IMR-90 (cell line): Measurements from ENCODE around the gene MTHFS. TPM values are rescaled to one million over a fixed set of nuclear protein-coding genes. Genes with fewer than 3 reads are reported as not detected.

Source experiments
- ATAC-seq: fragments of 200-7000 bp; cut with Tn5 transposase; 2 replicates; pipeline ENCODE4 v1.9.1; 2020; ENCODE audit warnings: low read depth, mild to moderate bottlenecking, moderate library complexity
- BruUV-seq: library from RNA; stranded (reverse); fragments of 400-500 nt; replicated peaks from 2 replicates; lab custom pipeline; 2021; lab: Mats Ljungman, UMichigan
- CTCF ChIA-PET: fragments of 300-600 bp; formaldehyde crosslinking; extraction: SDS; loops from one replicate; lab custom pipeline; 2021; ENCODE audit warnings: antibody characterized with exemption; lab: Yijun Ruan, JAX
- POLR2A ChIA-PET: fragments of 300-600 bp; sonication (Branson Sonifier 250); formaldehyde crosslinking; loops from one replicate; lab custom pipeline; 2022; ENCODE audit warnings: antibody characterized with exemption; ENCODE audit not compliant: unreplicated experiment; lab: Charles Lee
- DNase-seq: peaks from one replicate; pipeline ENCODE4 v3.0.0; 2013
- H2AFZ ChIP-seq: replicated peaks from 2 replicates; pipeline ENCODE3; 2013; ENCODE audit warnings: low read length, mild to moderate bottlenecking; ENCODE audit not compliant: poor library complexity
- H2AK5ac ChIP-seq: 2 replicates; pipeline ENCODE4 v1.6.1; 2013; ENCODE audit warnings: low read depth, low read length, inconsistent platforms
- H2AK9ac ChIP-seq: replicated peaks from 2 replicates; pipeline ENCODE3; 2013; ENCODE audit warnings: mild to moderate bottlenecking, low read depth, low read length, moderate library complexity; ENCODE audit not compliant: poor library complexity
- H2BK120ac ChIP-seq: 2 replicates; pipeline ENCODE4 v1.6.1; 2013; ENCODE audit warnings: low read depth, low read length, inconsistent platforms
- H2BK15ac ChIP-seq: 3 replicates; pipeline ENCODE4 v1.6.1; 2013; ENCODE audit warnings: low read depth, low read length, inconsistent platforms
- H2BK20ac ChIP-seq: 2 replicates; pipeline ENCODE4 v1.6.1; 2013; ENCODE audit warnings: low read depth, mild to moderate bottlenecking, inconsistent platforms, low read length, moderate library complexity
- H2BK5ac ChIP-seq: 2 replicates; pipeline ENCODE4 v1.6.1; 2013; ENCODE audit warnings: mild to moderate bottlenecking, low read depth, low read length, inconsistent platforms; ENCODE audit not compliant: poor library complexity, severe bottlenecking
- H3K14ac ChIP-seq: replicated peaks from 2 replicates; pipeline ENCODE4 v1.6.1; 2013; ENCODE audit warnings: low read depth, low read length, inconsistent platforms
- H3K18ac ChIP-seq: 2 replicates; pipeline ENCODE4 v1.6.1; 2013; ENCODE audit warnings: low read depth, low read length, control low read depth
- H3K23ac ChIP-seq: 2 replicates; pipeline ENCODE4 v1.6.1; 2013; ENCODE audit warnings: low read depth, low read length, inconsistent platforms
- H3K27ac ChIP-seq: 2 replicates; pipeline ENCODE4 v1.5.1; 2013; ENCODE audit warnings: mild to moderate bottlenecking, control low read depth, low read length; ENCODE audit not compliant: insufficient read depth
- H3K27me3 ChIP-seq: 2 replicates; pipeline ENCODE4 v1.6.1; 2013; ENCODE audit warnings: low read length; ENCODE audit not compliant: control insufficient read depth, insufficient read depth
- H3K36me3 ChIP-seq: 2 replicates; pipeline ENCODE4 v1.6.1; 2013; ENCODE audit warnings: low read length, mixed read lengths; ENCODE audit not compliant: control insufficient read depth, insufficient read depth
- H3K4ac ChIP-seq: 2 replicates; pipeline ENCODE4 v1.6.1; 2013; ENCODE audit warnings: low read depth, low read length, inconsistent platforms
- H3K4me1 ChIP-seq: 2 replicates; pipeline ENCODE4 v1.6.1; 2013; ENCODE audit warnings: low read length, mixed read lengths; ENCODE audit not compliant: control insufficient read depth, insufficient read depth
- H3K4me2 ChIP-seq: 2 replicates; pipeline ENCODE4 v1.6.1; 2013; ENCODE audit warnings: low read depth, mild to moderate bottlenecking, control low read depth, low read length, moderate library complexity
- H3K4me3 ChIP-seq: 2 replicates; pipeline ENCODE4 v1.5.1; 2013; ENCODE audit warnings: low read depth, mild to moderate bottlenecking, control low read depth, low read length, moderate library complexity; ENCODE audit not compliant: insufficient read depth
- H3K56ac ChIP-seq: 2 replicates; pipeline ENCODE4 v1.6.1; 2013; ENCODE audit warnings: low read length, inconsistent platforms; ENCODE audit not compliant: insufficient read depth; ENCODE audit errors: extremely low read depth
- H3K79me1 ChIP-seq, 2 experiments: 2 replicates each; pipeline ENCODE4 v1.6.1; 2013; ENCODE audit warnings: low read length in 2 of 2, inconsistent platforms in 1 of 2, low read depth in 1 of 2
- H3K9ac ChIP-seq: 2 replicates; pipeline ENCODE4 v1.6.1; 2013; ENCODE audit warnings: low read depth, low read length, control low read depth
- H3K9me1 ChIP-seq: 2 replicates; pipeline ENCODE4 v1.6.1; 2013; ENCODE audit warnings: low read length, inconsistent platforms; ENCODE audit not compliant: insufficient read depth
- H3K9me3 ChIP-seq: 2 replicates; pipeline ENCODE4 v1.6.1; 2013; ENCODE audit warnings: low read length; ENCODE audit not compliant: control insufficient read depth, insufficient read depth
- H4K20me1 ChIP-seq: 2 replicates; pipeline ENCODE4 v1.6.1; 2013; ENCODE audit warnings: low read length, inconsistent platforms; ENCODE audit not compliant: insufficient read depth
- H4K5ac ChIP-seq: 2 replicates; pipeline ENCODE4 v1.6.1; 2013; ENCODE audit warnings: mild to moderate bottlenecking, low read depth, low read length, control low read depth
- H4K8ac ChIP-seq, 2 experiments: 2 replicates each; pipeline ENCODE4 v1.6.1; 2013; ENCODE audit warnings: low read depth in 2 of 2, low read length in 2 of 2, control low read depth in 1 of 2, inconsistent platforms in 1 of 2
- H4K91ac ChIP-seq: 2 replicates; pipeline ENCODE4 v1.6.1; 2013; ENCODE audit warnings: low read depth, low read length, inconsistent platforms; ENCODE audit not compliant: insufficient read depth
- BHLHE40 ChIP-seq: fragments of 150-350 bp; IDR thresholded peaks from 2 replicates; pipeline ENCODE4 v1.6.1; 2016; ENCODE audit warnings: mild to moderate bottlenecking, low read depth, low read length
- CEBPB ChIP-seq: IDR thresholded peaks from 2 replicates; pipeline ENCODE4 v1.6.1; 2012; ENCODE audit warnings: low read depth, low read length, improper control_type of control experiment
- CHD1 ChIP-seq: IDR thresholded peaks from 2 replicates; pipeline ENCODE4 v1.6.1; 2012; ENCODE audit warnings: low read depth, low read length, improper control_type of control experiment
- CTCF ChIP-seq: conservative IDR thresholded peaks from 2 replicates; pipeline ENCODE4 v1.5.1; 2012; ENCODE audit warnings: mild to moderate bottlenecking, low read depth, low read length, improper control_type of control experiment
- ELK1 ChIP-seq: fragments of 150-350 bp; IDR thresholded peaks from 2 replicates; pipeline ENCODE4 v1.6.1; 2016; ENCODE audit warnings: low read depth, mild to moderate bottlenecking, low read length, moderate library complexity, borderline replicate concordance
- FOS ChIP-seq: fragments of 150-350 bp; IDR thresholded peaks from 2 replicates; pipeline ENCODE4 v1.6.1; 2016; ENCODE audit warnings: low read depth, low read length
- MAFK ChIP-seq: IDR thresholded peaks from 2 replicates; pipeline ENCODE4 v1.6.1; 2012; ENCODE audit warnings: low read depth, low read length, improper control_type of control experiment
- MAZ ChIP-seq: IDR thresholded peaks from 2 replicates; pipeline ENCODE4 v1.6.1; 2012; ENCODE audit warnings: low read depth, mild to moderate bottlenecking, low read length, improper control_type of control experiment, moderate library complexity, borderline replicate concordance
- MXI1 ChIP-seq: IDR thresholded peaks from 2 replicates; pipeline ENCODE4 v1.6.1; 2012; ENCODE audit warnings: low read depth, mild to moderate bottlenecking, low read length, moderate library complexity, borderline replicate concordance
- NFE2L2 ChIP-seq: fragments of 150-350 bp; IDR thresholded peaks from 2 replicates; pipeline ENCODE4 v1.6.1; 2016; ENCODE audit warnings: low read depth, mild to moderate bottlenecking, low read length
- POLR2A ChIP-seq: IDR thresholded peaks from 2 replicates; pipeline ENCODE4 v1.6.1; 2012; ENCODE audit warnings: mild to moderate bottlenecking, low read depth, low read length
- RAD21 ChIP-seq: IDR thresholded peaks from 2 replicates; pipeline ENCODE4 v1.6.1; 2012; ENCODE audit warnings: low read length, improper control_type of control experiment
- RCOR1 ChIP-seq: IDR thresholded peaks from 2 replicates; pipeline ENCODE4 v1.6.1; 2012; ENCODE audit warnings: mild to moderate bottlenecking, low read length, improper control_type of control experiment; ENCODE audit not compliant: insufficient replicate concordance
- RFX5 ChIP-seq: IDR thresholded peaks from 2 replicates; pipeline ENCODE4 v1.8.0; 2012; ENCODE audit warnings: low read depth, mild to moderate bottlenecking, low read length, moderate library complexity
- SMC3 ChIP-seq: fragments of 150-350 bp; IDR thresholded peaks from 2 replicates; pipeline ENCODE4 v1.6.1; 2016; ENCODE audit warnings: low read depth, mild to moderate bottlenecking, antibody characterized with exemption, low read length, moderate library complexity
- USF2 ChIP-seq: fragments of 150-350 bp; IDR thresholded peaks from 2 replicates; pipeline ENCODE4 v1.6.1; 2017; ENCODE audit warnings: mild to moderate bottlenecking, antibody characterized with exemption, low read length, low read depth
- WGBS, 2 experiments: methylation state at CpG; one replicate each; pipeline versions ENCODE4 v1.1.5 to v1.1.7; 2013; ENCODE audit warnings: missing lambda C conversion rate in 2 of 2; ENCODE audit not compliant: insufficient read length in 1 of 2; ENCODE audit errors: extremely low coverage in 2 of 2; 5-methylcytosine and 5-hydroxymethylcytosine counted together
- dilution Hi-C: fragments of 300-500 bp; cut with HindIII; formaldehyde crosslinking; loops from one replicate; pipeline ENCODE4 v1.14.3; 2018; ENCODE audit warnings: low sequenced_read_pairs; ENCODE audit not compliant: unreplicated experiment
- in situ Hi-C: fragments of 300-500 bp; cut with MboI; formaldehyde crosslinking; loops from 3 replicates; pipeline ENCODE4 v1.14.3; 2019; ENCODE audit warnings: low sequenced_read_pairs, inconsistent platforms, mixed read lengths
- intact Hi-C: fragments of 100-400 bp; cut with micrococcal nuclease; formaldehyde crosslinking; loops from 2 replicates; pipeline ENCODE4 v1.10.0; 2022
- polyA plus RNA-seq, 3 experiments: library from polyadenylated mRNA; depleted of rRNA; stranded (reverse); fragments of >200 nt; gene quantifications; 2 replicates each; pipeline ENCODE4 v1.2.3, GENCODE V29; 2012; ENCODE audit warnings: low replicate concordance in 1 of 3
- total RNA-seq: library from RNA; depleted of rRNA; stranded (reverse); fragments of >200 nt; gene quantifications from 2 replicates; pipeline ENCODE4 v1.2.3, GENCODE V29; 2012

The MTHFS gene
- total and polyA plus RNA-seq, 2 of the 4 experiments (the other 2 are of a cell fraction) = 5.5 to 6.3 TPM

GRCh38 chr15:79916502-79917132, 19.8 kb upstream of the MTHFS start:
- dilution Hi-C loops = no loop called here
- H3K4me2 ChIP-seq = no peak overlapping the region
- CTCF ChIA-PET = no interaction called here
- BruUV-seq = no TSS peak
- H3K27ac ChIP-seq = no peak overlapping the region
- H2AK5ac ChIP-seq = no peak overlapping the region
- no peak overlapping the region for H3K14ac ChIP-seq
- H3K79me1 ChIP-seq = peaks cover 10% of the 10 kb centered on the region in 2 experiments
- peaks cover 21% of the 10 kb centered on the region for H3K36me3 ChIP-seq
- H3K4ac ChIP-seq = no peak overlapping the region
- POLR2A ChIA-PET = no interaction called here
- no peak overlapping the region for H2BK15ac ChIP-seq
- H2BK120ac ChIP-seq = no peak overlapping the region
- H3K56ac ChIP-seq = no peak overlapping the region
- no peaks in the 10 kb centered on the region for H3K27me3 ChIP-seq
- 100% methylated on average over 1 of the region's 3 CpGs; no CpG with 5 or more reads in 1 of the 2 experiments for WGBS, 2 experiments
- peaks cover 45% of the 10 kb centered on the region for H3K9me3 ChIP-seq
- no peak overlapping the region for H2BK20ac ChIP-seq
- no peaks in the 10 kb centered on the region for H4K20me1 ChIP-seq
- intact Hi-C loops = no loop called here
- TF ChIP-seq USF2 (no peak), BHLHE40 (no peak), FOS (no peak), ELK1 (no peak), MAZ (no peak), NFE2L2 (no peak), CEBPB (no peak), CHD1 (no peak), RFX5 (no peak), MXI1 (no peak), RAD21 (no peak), CTCF (no peak), MAFK (no peak), SMC3 (no peak), POLR2A (no peak), RCOR1 (no peak)
- no peak overlapping the region for H3K18ac ChIP-seq
- ATAC-seq = no peak
- H4K8ac ChIP-seq = no peak overlapping the region
- 0 out of 2 replicates have a peak, but pooled peaks cover 3% of the 10 kb centered on the region for H3K9me1 ChIP-seq
- in situ Hi-C loops = no loop called here
- no peak overlapping the region for H2AK9ac ChIP-seq
- no peaks in the 10 kb centered on the region for H3K4me1 ChIP-seq
- no peak for DNase-seq
- H2AFZ ChIP-seq = no peak overlapping the region
- H3K9ac ChIP-seq = no peak overlapping the region
- H4K91ac ChIP-seq = no peak overlapping the region
- H2BK5ac ChIP-seq = no peak overlapping the region
- H3K4me3 ChIP-seq = no peak overlapping the region
- H4K5ac ChIP-seq = no peak overlapping the region
- no peak overlapping the region for H3K23ac ChIP-seq
